ENCODE data around the gene CST5. TPM values are rescaled to one million over a fixed set of nuclear protein-coding genes. Genes with fewer than 3 reads are reported as not detected.
A peak's percentile ranks its signal among the peaks of the same experiment; 100 is the strongest.
"Not testable (repeated sequence)": the region's sequence is repeated elsewhere in the genome, so short reads cannot be mapped to it uniquely, and the experiment has no call there.

CST5 gene
- total and polyA plus RNA-seq, 2 experiments from 2014 or later = not detected

- DNase-seq (ENCODE audit: low spot score); H3K27me3 ChIP-seq (ENCODE audit: insufficient read depth); H3K79me2 ChIP-seq (replicated peaks; ENCODE audit: insufficient read depth); H4K20me1 ChIP-seq (replicated peaks; ENCODE audit: insufficient read depth); H3K27ac ChIP-seq (ENCODE audit: low read depth); H3K4me1 ChIP-seq (ENCODE audit: insufficient read depth); H3K4me3 Mint-ChIP-seq; H3K27me3 Mint-ChIP-seq (ENCODE audit: insufficient read depth, low read depth, poor library complexity); H3K9me2 ChIP-seq (ENCODE audit: insufficient read depth); H3K4me2 ChIP-seq; ATAC-seq; H3K36me3 ChIP-seq (ENCODE audit: insufficient read depth); H3K4me1 Mint-ChIP-seq; H2AFZ ChIP-seq; H3F3A ChIP-seq (replicated peaks; ENCODE audit: low read depth); H3K36me3 Mint-ChIP-seq (ENCODE audit: low read depth); H3K27ac Mint-ChIP-seq; H3K4me3 ChIP-seq: not testable (repeated sequence)
- H3K9me3 Mint-ChIP-seq = peaks cover 12% of the 10 kb centered on the region; the same call in 2 of the 3 replicates
Observed at GRCh38 chr20:23831961-23832360, 47.6 kb downstream of the CST5 start.

- ATAC-seq = peak; percentile 60
- no peaks in the 10 kb centered on the region; the same call in 2 of the 3 replicates for H3K9me3 Mint-ChIP-seq
- no peak within 1 kb of the TSS for H3K4me2 ChIP-seq
- H3K9me2 ChIP-seq (ENCODE audit: insufficient read depth) = no peaks in the 10 kb centered on the region
- peaks cover 10% of the 10 kb centered on the region; the same call in 2 of the 3 replicates for H3K4me1 Mint-ChIP-seq
- no peaks in the 10 kb centered on the region for H3K36me3 Mint-ChIP-seq (ENCODE audit: low read depth)
- DNase-seq (ENCODE audit: low spot score) = no peak
- H3F3A ChIP-seq (replicated peaks; ENCODE audit: low read depth) = no peaks in the 10 kb centered on the region
- H3K27me3 Mint-ChIP-seq (ENCODE audit: insufficient read depth, low read depth, poor library complexity) = peaks cover 6% of the 10 kb centered on the region
- no peak within 1 kb of the TSS for H3K27ac Mint-ChIP-seq
- no peak within 1 kb of the TSS for H3K27ac ChIP-seq (ENCODE audit: low read depth)
- H3K36me3 ChIP-seq (ENCODE audit: insufficient read depth) = no peaks in the 10 kb centered on the region
- no peaks in the 10 kb centered on the region for H3K27me3 ChIP-seq (ENCODE audit: insufficient read depth)
- no peak within 1 kb of the TSS for H2AFZ ChIP-seq
- H3K4me3 Mint-ChIP-seq = no peak within 1 kb of the TSS
- no peak within 1 kb of the TSS for H3K4me3 ChIP-seq
- no peaks in the 10 kb centered on the region for H4K20me1 ChIP-seq (replicated peaks; ENCODE audit: insufficient read depth)
- no peaks in the 10 kb centered on the region for H3K79me2 ChIP-seq (replicated peaks; ENCODE audit: insufficient read depth)
- no peaks in the 10 kb centered on the region for H3K4me1 ChIP-seq (ENCODE audit: insufficient read depth)
- TF ChIP-seq STAT1 (IDR thresholded peaks at IDR 0.05; ENCODE audit: unreplicated experiment) = no peak
- no peak for TF ChIP-seq CREB1 (CRISPR knock-in tag; IDR thresholded peaks at IDR 0.05; ENCODE audit: low read depth)
- no peak for TF ChIP-seq NANOG (IDR thresholded peaks at IDR 0.05; ENCODE audit: borderline replicate concordance)
- TF ChIP-seq EZH2 (IDR thresholded peaks at IDR 0.05; ENCODE audit: low read depth, unreplicated experiment) = no peak
- TF ChIP-seq ZNF331 (CRISPR knock-in tag; IDR thresholded peaks at IDR 0.05; ENCODE audit: low read depth) = no peak
- no peak for TF ChIP-seq POLR2AphosphoS5 (IDR thresholded peaks at IDR 0.05; ENCODE audit: low read depth)
- no peak for TF ChIP-seq ZNF114 (CRISPR knock-in tag; IDR thresholded peaks at IDR 0.05)
- no peak for TF ChIP-seq ZNF462 (CRISPR knock-in tag; IDR thresholded peaks at IDR 0.05)
- TF ChIP-seq JUNB (IDR thresholded peaks at IDR 0.05; ENCODE audit: unreplicated experiment) = no peak
- no peak for TF ChIP-seq REST (IDR thresholded peaks at IDR 0.05; ENCODE audit: unreplicated experiment)
- no peak for TF ChIP-seq CTCF (conservative IDR thresholded peaks at IDR 0.05; ENCODE audit: low read depth in 2 of 2)
- no peak for TF ChIP-seq EZH2phosphoT487 (IDR thresholded peaks at IDR 0.05; ENCODE audit: unreplicated experiment)
Observed at GRCh38 chr20:23826541-23827021, 53.0 kb downstream of the CST5 start, which contains the start of gene CST2. Gene CST2 (minus strand): TSS chr20:23826729. CDS start chr20:23826660, 69 bp downstream.
